SH-SY5Y (cell line): ENCODE results near the gene ADAMTS2.

Experiments
- GATA2 ChIP-seq: IDR thresholded peaks from 2 replicates; pipeline ENCODE4 v1.6.1; 2011; ENCODE audit warnings: mild to moderate bottlenecking, low read depth, low read length
- GATA3 ChIP-seq: IDR thresholded peaks from 2 replicates; pipeline ENCODE4 v1.6.1; 2011; ENCODE audit warnings: low read depth, mild to moderate bottlenecking, low read length, moderate library complexity

ADAMTS2 gene

DNA sequence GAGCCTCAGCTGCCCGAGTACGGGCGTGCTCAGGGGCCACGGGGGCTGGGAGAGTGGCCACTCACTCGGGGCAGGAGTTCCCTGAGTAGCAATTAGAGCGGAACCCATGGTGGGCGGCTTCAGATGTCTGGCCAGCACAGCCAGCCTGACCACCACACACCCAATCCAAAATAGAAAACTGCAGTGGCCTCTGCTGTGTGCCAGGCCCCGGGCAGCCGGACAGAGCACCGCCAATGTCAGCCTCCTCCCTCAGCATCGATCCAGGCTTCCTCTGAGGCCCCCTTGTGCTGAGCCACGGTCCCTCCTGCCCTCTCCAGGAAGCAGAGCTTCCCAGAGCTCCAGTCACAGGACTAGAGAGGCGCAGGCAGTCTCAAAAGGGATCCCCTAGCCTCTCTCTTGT, 2.7 kb downstream of the ADAMTS2 start:
- no peak for TF ChIP-seq GATA3
- no peak for TF ChIP-seq GATA2

DNA sequence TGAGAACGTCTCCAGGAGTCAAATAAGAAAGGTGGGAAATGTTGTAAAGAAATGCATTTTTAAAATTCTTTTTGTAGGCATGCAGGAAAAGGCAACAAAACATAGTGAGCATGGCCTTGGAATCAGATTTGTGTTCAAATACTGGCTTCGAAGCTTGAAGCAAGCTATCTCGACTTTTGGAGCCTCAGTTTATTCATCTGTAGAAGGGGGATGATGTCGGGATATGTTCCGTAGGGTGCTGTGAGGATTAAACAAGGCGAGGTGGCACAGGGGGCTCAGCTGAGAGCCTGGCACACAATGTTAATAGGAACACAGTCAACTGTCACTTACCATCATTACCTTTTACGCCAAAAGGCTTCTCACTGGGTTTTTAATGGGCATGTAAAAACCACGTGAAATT, 4.8 kb downstream of the ADAMTS2 start:
- no peak for TF ChIP-seq GATA3
- TF ChIP-seq GATA2 = no peak

DNA sequence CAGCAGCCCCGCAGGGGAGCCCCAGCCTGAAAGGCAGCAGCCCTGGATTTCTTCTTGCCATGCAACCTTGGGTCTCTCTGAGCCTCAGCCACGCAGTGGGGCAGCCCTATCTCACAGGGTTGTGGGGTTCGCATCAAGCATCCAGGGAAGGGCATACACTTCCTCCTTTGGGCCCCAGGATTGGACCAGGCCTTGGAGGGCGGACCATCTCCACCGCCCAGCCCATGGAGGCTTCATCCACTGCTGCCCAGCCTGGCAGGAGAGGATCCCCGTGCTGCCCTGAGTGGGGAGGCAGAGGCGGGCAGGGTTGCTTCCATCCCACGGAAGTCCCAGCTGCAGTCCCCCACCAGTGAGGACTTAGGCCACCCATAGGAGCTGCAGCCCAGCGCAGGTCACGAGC, 5.3 kb downstream of the ADAMTS2 start:
- TF ChIP-seq GATA2 = no peak
- no peak for TF ChIP-seq GATA3

DNA sequence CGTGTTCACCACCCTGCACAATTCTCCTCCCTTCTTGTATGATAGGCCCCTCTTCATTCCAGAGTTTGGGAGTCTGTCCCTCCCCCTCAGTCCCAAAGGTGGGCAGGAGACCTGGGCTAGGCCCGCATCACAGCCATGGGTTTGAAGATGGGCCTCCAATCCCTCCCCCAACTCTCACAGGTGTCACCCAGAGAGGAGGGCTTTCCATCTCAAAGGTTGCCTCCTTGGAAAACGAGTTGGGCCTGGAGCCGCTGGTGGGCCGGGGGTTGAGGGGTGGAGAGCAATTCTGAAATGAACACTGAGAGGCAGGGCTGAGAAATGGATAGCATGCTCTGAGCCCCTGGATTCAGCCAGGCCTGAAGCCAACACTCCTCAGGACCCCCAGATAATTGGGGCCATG, 6.2 kb downstream of the ADAMTS2 start:
- TF ChIP-seq GATA2 (no peak), GATA3 (no peak)

DNA sequence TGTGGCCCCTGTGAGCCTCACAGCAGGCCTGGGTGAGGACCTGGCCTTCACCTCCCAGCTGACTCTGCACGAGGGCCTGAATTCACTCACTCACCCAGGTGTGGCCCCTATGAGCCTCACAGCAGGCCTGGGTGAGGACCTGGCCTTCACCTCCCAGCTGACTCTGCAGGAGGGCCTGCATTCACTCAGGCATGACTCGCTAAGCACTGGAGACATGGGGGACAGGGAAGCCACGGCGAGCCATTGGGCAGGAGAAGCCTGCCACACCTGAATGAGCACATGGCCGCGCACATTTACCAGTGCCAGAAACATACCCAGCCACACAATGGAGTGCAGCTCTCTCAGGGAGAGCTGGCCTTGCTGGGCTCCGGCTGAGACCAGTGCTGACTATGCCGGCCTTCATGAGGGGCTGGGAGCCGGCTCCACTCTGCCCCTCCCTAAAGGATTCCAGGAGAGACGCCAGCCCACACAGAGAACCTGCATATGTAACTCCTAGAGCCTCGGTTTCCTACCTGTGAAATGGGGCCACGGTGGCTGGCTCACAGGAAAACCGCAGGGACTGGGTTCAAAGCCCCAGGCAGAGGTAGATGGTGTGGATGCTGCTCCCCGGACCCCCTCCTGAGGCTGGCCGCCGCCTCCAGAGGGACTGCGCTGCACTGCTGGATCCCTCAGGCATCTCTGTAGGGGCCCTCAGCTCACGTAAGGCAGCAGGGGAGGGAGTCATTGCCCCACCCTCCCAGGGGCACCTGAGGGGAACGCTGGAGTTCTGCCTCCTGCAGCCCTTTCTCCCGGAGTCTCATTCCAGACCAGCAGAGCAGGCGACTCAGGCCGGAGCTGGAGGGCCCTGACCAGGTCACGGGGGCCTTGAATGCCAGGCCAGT, 7.2 kb downstream of the ADAMTS2 start:
- TF ChIP-seq GATA2 (no peak), GATA3 (no peak)

DNA sequence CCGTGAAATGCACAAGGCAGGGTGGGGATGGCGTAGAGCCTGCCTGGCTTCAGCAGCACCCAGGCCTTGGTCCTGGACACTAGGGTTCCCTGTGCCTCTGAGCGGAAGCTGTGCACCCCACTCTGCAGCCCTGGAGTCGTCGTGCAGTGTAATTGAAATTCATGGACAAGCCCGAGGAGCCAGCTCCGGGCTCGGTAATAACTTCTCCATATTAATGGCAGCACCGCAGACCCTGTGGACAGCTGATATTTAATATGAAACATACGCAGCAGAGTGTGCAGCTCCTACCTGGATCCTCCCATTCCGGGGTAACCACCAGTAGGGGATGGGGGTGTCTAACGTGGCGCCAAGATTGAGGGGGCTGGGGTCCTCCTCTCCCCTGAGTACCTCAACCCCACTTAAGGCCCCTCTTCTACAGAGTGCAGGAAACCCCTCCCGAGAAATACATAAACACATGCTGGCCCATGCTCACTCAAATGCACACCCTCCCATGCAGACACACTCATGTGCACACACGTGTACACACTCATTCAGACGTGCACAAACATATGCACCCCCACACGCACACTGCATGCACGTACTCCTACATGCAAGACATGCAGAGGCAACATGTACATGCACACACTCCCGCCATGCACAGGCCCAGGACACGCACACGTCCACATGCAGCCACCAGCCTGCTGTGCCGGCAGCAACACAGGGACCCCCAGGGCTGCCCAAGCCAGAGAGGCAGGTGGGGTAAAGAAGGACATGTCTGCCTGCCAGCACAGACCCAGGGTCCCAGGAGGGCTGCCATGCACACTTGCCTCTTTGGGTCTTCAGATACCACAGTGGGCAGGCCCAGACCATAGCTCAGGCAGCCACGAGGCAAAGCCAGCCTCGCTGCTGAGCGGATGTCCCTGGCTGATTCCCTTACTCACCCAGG, 8.1 kb downstream of the ADAMTS2 start:
- TF ChIP-seq GATA3 = no peak
- TF ChIP-seq GATA2 = no peak

DNA sequence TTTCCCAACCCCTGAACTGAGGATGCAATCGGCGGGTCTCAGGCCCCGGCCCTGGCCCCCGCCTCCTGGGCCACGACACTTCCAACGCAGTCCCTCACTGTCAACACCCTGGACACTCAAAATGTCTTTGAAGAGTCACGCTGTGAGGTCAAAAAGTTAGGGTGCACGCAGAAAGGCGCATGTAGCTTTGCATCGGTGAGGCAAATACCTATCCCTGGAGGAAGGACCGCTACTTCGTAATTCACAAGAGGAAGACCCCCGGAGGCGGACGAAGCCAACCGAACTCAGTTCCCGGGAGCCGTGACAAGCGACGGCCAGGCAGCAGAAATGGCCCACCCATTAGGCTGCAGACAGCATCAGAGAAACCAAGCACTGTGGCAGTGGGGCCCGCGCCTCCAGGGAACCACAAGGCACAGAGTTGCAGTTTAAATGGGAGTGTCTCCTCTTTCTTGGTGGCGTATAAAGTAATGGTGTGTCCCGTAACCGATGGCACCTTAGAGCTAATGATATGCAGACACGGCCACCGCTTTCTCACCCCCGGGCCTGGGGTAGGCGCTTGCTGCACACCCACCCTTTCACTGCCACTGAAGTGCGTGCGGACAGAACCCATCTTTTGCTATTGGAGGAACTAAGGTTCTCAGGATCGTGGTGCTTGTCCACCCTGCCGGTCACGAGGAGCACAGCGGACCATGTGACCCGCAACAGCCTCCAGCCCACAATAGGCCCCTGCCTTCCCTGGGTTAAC, 9.0 kb downstream of the ADAMTS2 start:
- TF ChIP-seq GATA2 (no peak), GATA3 (no peak)

DNA sequence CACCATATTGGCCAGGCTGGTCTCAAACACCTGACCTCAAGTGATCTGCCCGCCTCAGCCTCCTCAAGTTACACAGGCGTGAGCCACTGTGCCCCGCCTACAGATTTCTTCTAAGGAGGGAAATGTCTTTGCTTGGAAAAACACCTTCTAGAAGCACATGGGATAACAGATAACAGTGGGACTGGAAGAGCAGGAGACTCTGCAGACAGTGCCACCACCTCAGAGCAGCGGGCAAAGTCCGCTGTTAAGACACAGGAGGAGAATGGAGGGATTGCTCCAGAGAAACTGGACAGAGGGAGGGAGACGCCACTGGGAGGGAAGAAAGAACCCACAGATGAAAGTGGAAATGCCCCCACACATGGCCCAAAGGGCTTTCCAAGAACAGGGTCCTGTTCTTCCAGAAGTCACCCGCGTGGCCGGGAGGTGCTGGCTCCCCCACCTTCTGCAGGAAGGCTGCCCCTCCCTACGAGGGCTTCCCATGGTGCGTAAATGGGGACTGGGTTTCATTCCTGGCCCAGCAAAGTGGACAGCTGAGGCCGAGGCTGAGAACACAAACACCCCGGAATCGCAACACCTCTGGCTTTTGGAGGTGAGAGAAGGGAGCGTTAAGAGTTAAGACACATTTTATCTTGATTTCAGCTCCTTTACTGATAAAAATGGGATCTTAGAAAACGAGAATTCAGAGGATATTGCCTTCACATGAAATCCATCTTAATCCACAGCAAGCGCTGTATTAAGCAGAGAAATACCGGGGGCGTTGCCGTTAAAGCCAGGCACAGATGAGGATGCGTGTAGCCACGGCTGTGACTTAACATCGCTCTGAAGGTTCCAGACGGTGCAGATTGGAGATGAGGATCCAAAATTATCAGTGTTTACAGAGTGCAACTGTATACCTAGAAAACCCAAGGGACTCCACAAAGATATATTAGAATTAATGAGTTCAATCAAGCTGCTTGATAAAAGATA, 11.2 kb downstream of the ADAMTS2 start:
- TF ChIP-seq GATA2 (no peak), GATA3 (no peak)

DNA sequence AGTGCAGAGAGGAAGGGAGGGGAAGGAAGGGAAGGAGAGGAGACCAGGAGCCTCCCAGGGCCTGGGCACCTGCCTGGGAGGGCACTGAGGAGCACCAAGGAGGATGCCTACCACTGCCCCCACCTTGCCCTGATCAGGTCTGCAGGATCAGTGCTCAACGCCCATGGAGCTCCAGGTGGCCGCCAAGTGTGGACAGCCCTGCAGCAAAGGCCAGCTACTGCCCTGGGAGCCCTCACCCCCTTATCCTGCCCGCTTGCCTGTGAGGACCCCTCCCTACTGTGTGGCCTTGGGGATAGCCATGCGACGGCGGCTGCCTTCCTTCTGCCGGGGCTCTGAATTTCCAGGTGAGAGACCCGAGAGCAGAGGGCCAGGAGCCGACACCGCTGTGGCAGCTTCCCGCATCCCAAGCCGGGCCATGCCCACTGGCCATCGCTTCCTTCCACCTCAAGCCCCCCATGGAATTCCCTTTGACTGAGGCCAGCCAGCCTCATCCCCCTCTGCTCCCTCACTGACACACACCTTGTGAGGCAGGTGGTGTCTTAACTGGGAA, 12.4 kb downstream of the ADAMTS2 start:
- TF ChIP-seq GATA3 (no peak), GATA2 (no peak)

DNA sequence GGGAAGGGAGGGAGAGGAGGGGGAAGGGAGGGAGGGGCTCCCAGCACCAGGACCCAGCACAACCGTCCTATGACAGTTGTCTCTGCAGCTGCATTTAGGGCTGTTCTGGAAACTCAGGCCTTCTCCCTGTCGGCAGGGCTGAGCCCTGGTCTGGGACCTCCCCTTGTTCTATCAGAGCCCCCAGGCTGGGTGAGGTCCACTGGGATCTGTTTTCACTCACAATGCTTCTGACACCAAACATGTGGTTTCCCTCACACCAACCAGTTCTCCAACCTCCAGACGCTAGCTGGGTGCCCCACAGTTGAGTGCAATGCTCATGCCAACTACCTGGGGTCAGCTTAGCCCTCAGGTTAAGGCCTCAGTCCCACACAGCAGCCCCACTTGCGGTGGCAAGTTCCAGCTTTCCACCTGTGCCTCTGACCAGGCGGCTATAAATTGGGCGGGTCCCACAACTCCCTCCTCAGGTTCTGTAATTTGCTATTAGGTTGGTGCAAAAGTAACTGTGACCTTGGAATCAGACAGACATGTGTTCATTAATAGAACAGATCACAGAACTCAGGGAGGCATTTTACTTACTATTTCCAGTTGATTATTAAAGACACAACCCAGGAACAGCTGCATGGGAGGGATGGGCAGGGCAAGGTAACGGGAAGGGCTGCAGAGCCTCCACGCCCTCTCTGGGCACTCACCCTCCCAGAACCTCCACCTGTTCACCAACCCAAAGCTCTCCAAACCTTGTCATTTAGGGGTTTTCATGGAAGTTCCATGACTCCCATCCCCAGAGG, 13.5 kb downstream of the ADAMTS2 start:
- TF ChIP-seq GATA2 = no peak; the same call in 1 of the 2 replicates

DNA sequence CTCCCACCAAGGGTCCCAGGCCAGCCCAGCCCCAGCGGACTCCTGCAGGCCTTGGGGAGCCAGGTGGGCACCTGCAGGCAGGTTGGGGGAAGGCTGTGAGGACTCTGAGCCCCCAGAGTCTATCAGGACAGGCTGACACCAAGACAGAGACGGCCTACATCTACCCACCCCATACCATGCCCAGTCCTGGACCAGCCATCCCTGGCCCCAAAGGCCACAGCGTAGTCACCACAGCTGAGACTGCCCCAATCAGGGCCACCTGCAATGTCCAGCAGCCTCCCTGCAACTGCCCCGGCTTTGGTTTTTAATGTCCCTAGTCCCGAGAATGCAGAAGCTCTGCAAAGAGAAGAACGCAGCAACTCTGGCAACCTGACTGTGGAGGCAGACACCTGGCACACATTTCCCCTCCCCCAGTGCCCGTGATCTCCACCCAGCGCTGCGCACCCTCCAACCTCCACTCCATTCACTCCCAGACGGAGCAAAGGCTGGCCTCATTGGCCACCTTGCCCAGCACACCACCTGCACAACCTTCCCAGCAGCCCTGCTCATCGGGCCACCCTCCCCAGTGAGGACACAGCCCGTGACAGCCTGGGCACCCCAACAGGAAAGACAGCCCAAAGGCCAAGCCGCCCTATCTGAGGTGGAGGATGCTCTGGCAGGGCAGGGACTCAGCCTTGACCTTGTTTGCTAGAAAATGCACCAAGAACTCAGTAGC, 14.9 kb downstream of the ADAMTS2 start:
- no peak for TF ChIP-seq GATA2
- no peak for TF ChIP-seq GATA3
